Activated CD4-positive, CD25-positive, alpha-beta regulatory T cell treated with anti-CD3 and anti-CD28 coated beads, Interleukin-2, amount 50 U/mL, for 16 hours (primary cell): ENCODE results near the gene GCGR.

ENCODE experiments used
- DNase-seq: peaks from one replicate; pipeline ENCODE4 v3.0.0-alpha.2; 2020; ENCODE audit warnings: low read depth, low spot score

The GCGR gene

GRCh38 chr17:81811705-81812570, 8.0 kb downstream of the GCGR start:
- DNase-seq: no peak

- no peak for DNase-seq
Measured at GRCh38 chr17:81812571-81813370, 8.8 kb downstream of the GCGR start.

GRCh38 chr17:81813371-81813684, 9.4 kb downstream of the GCGR start:
- DNase-seq: no peak

- no peak for DNase-seq
Measured at GRCh38 chr17:81813861-81814683, 10.1 kb downstream of the GCGR start.

GRCh38 chr17:81814748-81815645, 11.0 kb downstream of the GCGR start:
- no peak for DNase-seq

- DNase-seq: no peak
Measured at GRCh38 chr17:81815646-81815986, 11.7 kb downstream of the GCGR start.

GRCh38 chr17:81817758-81818147, 13.8 kb downstream of the GCGR start:
- DNase-seq: no peak

GRCh38 chr17:81819708-81820107, 15.8 kb downstream of the GCGR start:
- DNase-seq: no peak

GRCh38 chr17:81821147-81821546, 17.2 kb downstream of the GCGR start:
- DNase-seq: no peak

GRCh38 chr17:81821603-81822311, 17.8 kb downstream of the GCGR start:
- no peak for DNase-seq

- no peak for DNase-seq
Measured at GRCh38 chr17:81822312-81822637, 18.3 kb downstream of the GCGR start.

GRCh38 chr17:81822996-81823819, 19.3 kb downstream of the GCGR start:
- DNase-seq: no peak

- no peak for DNase-seq
Measured at GRCh38 chr17:81823820-81824550, 20.0 kb downstream of the GCGR start.

- no peak for DNase-seq
Measured at GRCh38 chr17:81824595-81824994, 20.6 kb downstream of the GCGR start.

- DNase-seq: no peak
Measured at GRCh38 chr17:81825841-81826466, 22.0 kb downstream of the GCGR start.

- DNase-seq: no peak
Measured at GRCh38 chr17:81828656-81829055, 24.7 kb downstream of the GCGR start.

- no peak for DNase-seq
Measured at GRCh38 chr17:81829858-81830257, 25.9 kb downstream of the GCGR start.

- no peak for DNase-seq
Measured at GRCh38 chr17:81831563-81831956, 27.6 kb downstream of the GCGR start.
